Liver (tissue), 9 donors: ENCODE measurements around the gene GLRB. TPM values are rescaled to one million over a fixed set of nuclear protein-coding genes. Genes with fewer than 3 reads are reported as not detected.
"Not testable (repeated sequence)": the region's sequence is repeated elsewhere in the genome, so short reads cannot be mapped to it uniquely, and the experiment has no call there.

Experiments used
- DNase-seq: peaks from one replicate; pipeline ENCODE4 v3.0.0-alpha.2; 2017; ENCODE audit warnings: low spot score
- H3K27ac ChIP-seq, 2 donors: one replicate each; pipeline ENCODE4 v1.7.0; 2013; ENCODE audit warnings: inconsistent platforms in 2 of 2, low read length in 2 of 2, control low read depth in 1 of 2, low read depth in 1 of 2, mild to moderate bottlenecking in 1 of 2
- H3K27me3 ChIP-seq, 4 donors: one replicate each; pipeline versions ENCODE4 v1.6.1 to v1.7.0; 2013; ENCODE audit warnings: low read length in 3 of 4, inconsistent platforms in 1 of 4, mild to moderate bottlenecking in 1 of 4, moderate library complexity in 1 of 4; ENCODE audit not compliant: control insufficient read depth in 4 of 4, insufficient read depth in 4 of 4
- H3K36me3 ChIP-seq, 4 donors: one replicate each; pipeline versions ENCODE4 v1.6.1 to v1.7.0; 2013; ENCODE audit warnings: low read length in 3 of 4, mild to moderate bottlenecking in 3 of 4, low read depth in 1 of 4, moderate library complexity in 1 of 4; ENCODE audit not compliant: control insufficient read depth in 4 of 4, insufficient read depth in 3 of 4
- H3K4me1 ChIP-seq, 4 donors: one replicate each; pipeline versions ENCODE4 v1.6.1 to v1.7.0; 2013; ENCODE audit warnings: low read length in 3 of 4, mild to moderate bottlenecking in 3 of 4, moderate library complexity in 1 of 4; ENCODE audit not compliant: control insufficient read depth in 4 of 4, insufficient read depth in 4 of 4
- H3K4me3 ChIP-seq, 3 donors: one replicate each; pipeline versions ENCODE4 v1.6.1 to v1.7.0; 2013; ENCODE audit warnings: low read length in 3 of 3, control low read depth in 1 of 3, low read depth in 1 of 3, mild to moderate bottlenecking in 1 of 3
- H3K9ac ChIP-seq, 2 donors: one replicate each; pipeline ENCODE4 v1.7.0; 2013; ENCODE audit warnings: low read length in 2 of 2, mild to moderate bottlenecking in 2 of 2, moderate library complexity in 2 of 2, control low read depth in 1 of 2, low read depth in 1 of 2
- H3K9me3 ChIP-seq, 4 donors: one replicate each; pipeline versions ENCODE4 v1.6.1 to v1.7.0; 2013; ENCODE audit warnings: low read length in 3 of 4; ENCODE audit not compliant: control insufficient read depth in 4 of 4
- CTCF ChIP-seq: fragments of 150-350 bp; IDR thresholded peaks from 2 replicates; pipeline ENCODE4 v1.5.1; 2017; ENCODE audit warnings: improper control_type of control experiment, low read depth, low read length; ENCODE audit not compliant: missing input control
- EGR1 ChIP-seq, 2 donors: IDR thresholded peaks; 2 replicates each; pipeline ENCODE4 v1.6.1; 2016 to 2018; ENCODE audit warnings: antibody characterized with exemption in 2 of 2, low read depth in 2 of 2
- FOXA1 ChIP-seq: IDR thresholded peaks from 2 replicates; pipeline ENCODE4 v1.6.1; 2016; ENCODE audit warnings: antibody characterized with exemption
- FOXA2 ChIP-seq: IDR thresholded peaks from 2 replicates; pipeline ENCODE4 v1.6.1; 2016; ENCODE audit warnings: antibody characterized with exemption
- GABPA ChIP-seq, 2 donors: IDR thresholded peaks in 1 of 2; conservative IDR thresholded peaks in 1 of 2; 2 replicates each; pipeline ENCODE4 v1.6.1; 2016; ENCODE audit warnings: antibody characterized with exemption in 2 of 2, mild to moderate bottlenecking in 1 of 2, moderate library complexity in 1 of 2
- HNF4A ChIP-seq, 2 donors: conservative IDR thresholded peaks; 2 replicates each; pipeline ENCODE4 v1.6.1; 2016; ENCODE audit warnings: antibody characterized with exemption in 2 of 2, mild to moderate bottlenecking in 2 of 2
- MAX ChIP-seq: IDR thresholded peaks from 2 replicates; pipeline ENCODE4 v1.6.1; 2016; ENCODE audit warnings: antibody characterized with exemption
- NR2F2 ChIP-seq: IDR thresholded peaks from 2 replicates; pipeline ENCODE4 v1.6.1; 2016; ENCODE audit warnings: antibody characterized with exemption
- RAD21 ChIP-seq, 2 donors: IDR thresholded peaks; 2 replicates each; pipeline ENCODE4 v1.6.1; 2016; ENCODE audit warnings: antibody characterized with exemption in 2 of 2, mild to moderate bottlenecking in 2 of 2
- REST ChIP-seq: IDR thresholded peaks from 2 replicates; pipeline ENCODE4 v1.6.1; 2016; ENCODE audit warnings: antibody characterized with exemption, mild to moderate bottlenecking
- SP1 ChIP-seq: IDR thresholded peaks from 2 replicates; pipeline ENCODE4 v1.6.1; 2018; ENCODE audit warnings: antibody characterized with exemption, mild to moderate bottlenecking
- TAF1 ChIP-seq: conservative IDR thresholded peaks from 2 replicates; pipeline ENCODE4 v1.6.1; 2016; ENCODE audit warnings: antibody characterized with exemption, mild to moderate bottlenecking
- WGBS: extraction: QIAGEN DNeasy Blood & Tissue Kit; methylation state at CpG from one replicate; pipeline ENCODE4 v1.1.7; 2013; 5-methylcytosine and 5-hydroxymethylcytosine counted together
- polyA plus RNA-seq, 2 donors: library from polyadenylated mRNA; stranded (reverse) in 1 of 2; unstranded in 1 of 2; fragments of 200-250 nt in 1 of 2; fragments of >200 nt in 1 of 2; fragmentation: Nextera tagmentation in 1 of 2; extraction: Ambion mirVana in 1 of 2; gene quantifications; one replicate each; pipeline versions ENCODE4 v1.2.1 to v1.2.3, GENCODE V29; 2013 to 2015
- total RNA-seq, 2 donors: library from RNA; depleted of rRNA; stranded (reverse); fragments of >200 nt; gene quantifications; one replicate each; pipeline ENCODE4 v1.2.3, GENCODE V29; 2014
- TF ChIP-seq, protein P1 (sequence below): IDR thresholded peaks from 2 replicates; pipeline ENCODE4 v1.6.1; 2016; ENCODE audit warnings: antibody characterized with exemption
- donor health status: healthy.
- donor health status: healthy.
- donor health status: healthy.
- donor health status: healthy.
- donor health status: healthy.

The GLRB gene
- total and polyA plus RNA-seq, 4 donors: 0.24 to 2.9 (median 0.72) TPM

GRCh38 chr4:157170321-157170720 lies 94.4 kb downstream of the GLRB start:
- H3K36me3 ChIP-seq: no peaks in the 10 kb centered on the region
- no peak overlapping the region for H3K9ac ChIP-seq
- H3K4me3 ChIP-seq: no peak overlapping the region
- no peak for DNase-seq
- no peaks in the 10 kb centered on the region for H3K9me3 ChIP-seq
- no peak overlapping the region for H3K27ac ChIP-seq
- 84% methylated on average over 5 of the region's 5 CpGs for WGBS
- no peaks in the 10 kb centered on the region for H3K4me1 ChIP-seq
- TF ChIP-seq CTCF (no peak), EGR1 (IDR thresholded peaks at IDR 0.05; ENCODE audit: low read depth in 2 of 2) (no peak), REST (no peak), TAF1 (no peak), MAX (no peak)
- H3K27me3 ChIP-seq: no peaks in the 10 kb centered on the region

DNA sequence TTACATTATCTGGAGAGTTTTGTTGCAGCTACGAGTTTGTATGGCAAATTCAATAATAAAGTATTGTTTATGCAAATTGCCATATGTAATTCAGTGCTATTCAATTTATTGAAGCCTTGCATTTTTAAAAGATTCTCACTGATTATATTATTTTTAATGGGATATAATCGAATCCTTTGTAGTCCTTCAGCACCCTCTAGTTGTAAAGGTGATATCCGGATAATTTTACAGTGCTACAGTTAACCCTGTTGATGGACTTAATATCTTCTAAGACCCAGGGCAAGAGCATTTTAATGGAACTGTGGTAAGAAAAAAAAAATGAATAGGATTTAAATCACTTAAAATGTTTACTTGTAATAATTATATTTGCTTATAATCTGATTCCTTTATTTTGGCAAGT lies 96.1 kb downstream of the GLRB start:
- Histone ChIP-seq H3K4me1 (no peaks in the 10 kb centered on the region), H3K9ac (no peak overlapping the region), H3K36me3 (no peaks in the 10 kb centered on the region), H3K27me3 (no peaks in the 10 kb centered on the region), H3K9me3 (no peaks in the 10 kb centered on the region), H3K27ac (no peak overlapping the region), H3K4me3 (no peak overlapping the region)
- WGBS: 41% methylated on average over 3 of the region's 3 CpGs
- peak; percentile 22 to 23 for TF ChIP-seq RAD21 (IDR thresholded peaks at IDR 0.05)
- TF ChIP-seq HNF4A (conservative IDR thresholded peaks at IDR 0.05): no peak
- DNase-seq: no peak

GRCh38 chr4:157180268-157180667 lies 104.3 kb downstream of the GLRB start:
- 85% methylated on average over 14 of the region's 14 CpGs for WGBS
- not testable (repeated sequence) for H3K4me1 ChIP-seq, H3K4me3 ChIP-seq, H3K9ac ChIP-seq, H3K27ac ChIP-seq, H3K27me3 ChIP-seq, H3K36me3 ChIP-seq, H3K9me3 ChIP-seq, DNase-seq

DNA sequence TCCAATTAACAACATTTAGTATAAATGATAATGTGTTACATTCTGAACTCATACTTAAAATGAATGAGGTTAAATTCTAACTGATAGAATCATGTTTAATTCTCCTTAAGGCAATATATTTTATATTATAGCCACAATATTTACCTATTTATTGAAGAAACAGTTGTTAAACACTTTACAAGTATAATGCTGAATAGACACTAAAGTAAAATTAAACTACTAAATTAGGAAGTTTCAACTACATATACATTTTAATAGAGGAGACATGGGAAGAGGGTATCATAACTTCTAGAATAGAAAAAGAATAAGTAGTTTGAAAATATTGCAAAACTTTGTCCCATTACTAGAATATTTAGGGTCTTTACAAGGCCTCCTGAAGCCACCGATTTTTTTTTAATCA lies 108.3 kb downstream of the GLRB start:
- TF ChIP-seq SP1 (no peak), FOXA2 (no peak), FOXA1 (no peak), NR2F2 (no peak), HNF4A (conservative IDR thresholded peaks at IDR 0.05) (no peak), GABPA (IDR thresholded peaks at IDR 0.05 in 1 of 2, conservative IDR thresholded peaks at IDR 0.05 in 1 of 2) (no peak), MAX (no peak)
- TF ChIP-seq, protein P1, sequence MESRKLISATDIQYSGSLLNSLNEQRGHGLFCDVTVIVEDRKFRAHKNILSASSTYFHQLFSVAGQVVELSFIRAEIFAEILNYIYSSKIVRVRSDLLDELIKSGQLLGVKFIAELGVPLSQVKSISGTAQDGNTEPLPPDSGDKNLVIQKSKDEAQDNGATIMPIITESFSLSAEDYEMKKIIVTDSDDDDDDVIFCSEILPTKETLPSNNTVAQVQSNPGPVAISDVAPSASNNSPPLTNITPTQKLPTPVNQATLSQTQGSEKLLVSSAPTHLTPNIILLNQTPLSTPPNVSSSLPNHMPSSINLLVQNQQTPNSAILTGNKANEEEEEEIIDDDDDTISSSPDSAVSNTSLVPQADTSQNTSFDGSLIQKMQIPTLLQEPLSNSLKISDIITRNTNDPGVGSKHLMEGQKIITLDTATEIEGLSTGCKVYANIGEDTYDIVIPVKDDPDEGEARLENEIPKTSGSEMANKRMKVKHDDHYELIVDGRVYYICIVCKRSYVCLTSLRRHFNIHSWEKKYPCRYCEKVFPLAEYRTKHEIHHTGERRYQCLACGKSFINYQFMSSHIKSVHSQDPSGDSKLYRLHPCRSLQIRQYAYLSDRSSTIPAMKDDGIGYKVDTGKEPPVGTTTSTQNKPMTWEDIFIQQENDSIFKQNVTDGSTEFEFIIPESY: no peak
- Histone ChIP-seq H3K4me1 (no peaks in the 10 kb centered on the region), H3K36me3 (no peaks in the 10 kb centered on the region), H3K27me3 (no peaks in the 10 kb centered on the region), H3K4me3 (no peak overlapping the region), H3K27ac (no peak overlapping the region), H3K9me3 (no peaks in the 10 kb centered on the region), H3K9ac (no peak overlapping the region)
- DNase-seq: no peak
- 78% methylated on average over 1 of the region's 1 CpG for WGBS
